GM23338 (cell line): ENCODE measurements around the gene SIDT2. TPM values are rescaled to one million over a fixed set of nuclear protein-coding genes. Genes with fewer than 3 reads are reported as not detected.

ENCODE experiments used
- ATAC-seq: fragments of 200-7000 bp; cut with Tn5 transposase; 3 replicates; pipeline ENCODE4 v1.9.1; 2020
- DNase-seq: peaks from one replicate; pipeline ENCODE4 v3.0.0-alpha.2; 2015; ENCODE audit warnings: low spot score
- H2AFZ ChIP-seq: fragments of 200-600 bp; sonication (generic); 2 replicates; pipeline ENCODE4 v1.8.0; 2016; ENCODE audit warnings: antibody characterized with exemption, mild to moderate bottlenecking, moderate library complexity
- H3F3A ChIP-seq: fragments of 200-600 bp; sonication (generic); replicated peaks from 2 replicates; pipeline ENCODE4 v1.8.0; 2017; ENCODE audit warnings: antibody characterized with exemption, mixed run types, low read depth
- H3K27ac ChIP-seq: fragments of 200-600 bp; sonication (generic); 2 replicates; pipeline ENCODE4 v1.6.1; 2016; ENCODE audit warnings: low read depth
- H3K27me3 ChIP-seq: fragments of 200-600 bp; sonication (generic); 2 replicates; pipeline ENCODE4 v1.8.0; 2016; ENCODE audit warnings: mild to moderate bottlenecking, mixed run types, moderate library complexity; ENCODE audit not compliant: insufficient read depth
- H3K36me3 ChIP-seq: fragments of 200-600 bp; sonication (generic); 2 replicates; pipeline ENCODE4 v1.8.0; 2016; ENCODE audit warnings: mild to moderate bottlenecking; ENCODE audit not compliant: insufficient read depth
- H3K4me1 ChIP-seq: fragments of 200-600 bp; sonication (generic); 2 replicates; pipeline ENCODE4 v1.8.0; 2016; ENCODE audit warnings: mild to moderate bottlenecking, moderate library complexity; ENCODE audit not compliant: insufficient read depth
- H3K4me2 ChIP-seq: fragments of 200-600 bp; sonication (generic); 2 replicates; pipeline ENCODE4 v1.7.1; 2017; ENCODE audit warnings: mixed run types
- H3K4me3 ChIP-seq: fragments of 200-600 bp; sonication (generic); 2 replicates; pipeline ENCODE4 v1.6.1; 2016; ENCODE audit warnings: mixed run types
- H3K79me2 ChIP-seq: fragments of 200-600 bp; sonication (generic); replicated peaks from 2 replicates; pipeline ENCODE4 v1.8.0; 2017; ENCODE audit warnings: mild to moderate bottlenecking; ENCODE audit not compliant: insufficient read depth
- H3K9me2 ChIP-seq: fragments of 200-600 bp; sonication (generic); 2 replicates; pipeline ENCODE4 v1.8.0; 2017; ENCODE audit not compliant: insufficient read depth
- H4K20me1 ChIP-seq: fragments of 200-600 bp; sonication (generic); replicated peaks from 2 replicates; pipeline ENCODE4 v1.8.0; 2017; ENCODE audit warnings: mild to moderate bottlenecking; ENCODE audit not compliant: insufficient read depth
- H3K27ac Mint-ChIP-seq: 2 replicates; pipeline ENCODE4 v1.8.0; 2020; ENCODE audit warnings: inconsistent platforms, mild to moderate bottlenecking, moderate library complexity, mixed read lengths
- H3K27me3 Mint-ChIP-seq: 3 replicates; pipeline ENCODE4 v1.8.0; 2022; ENCODE audit warnings: low read depth, mild to moderate bottlenecking, moderate library complexity, mixed read lengths, inconsistent platforms; ENCODE audit not compliant: insufficient read depth, poor library complexity
- H3K36me3 Mint-ChIP-seq: 3 replicates; pipeline ENCODE4 v1.8.0; 2021; ENCODE audit warnings: low read depth, mild to moderate bottlenecking, inconsistent platforms, moderate library complexity, mixed read lengths
- H3K4me1 Mint-ChIP-seq: 3 replicates; pipeline ENCODE4 v1.8.0; 2020; ENCODE audit warnings: mild to moderate bottlenecking, inconsistent platforms, mixed read lengths
- H3K4me3 Mint-ChIP-seq: 3 replicates; pipeline ENCODE4 v1.8.0; 2021; ENCODE audit warnings: moderate library complexity, mild to moderate bottlenecking, inconsistent platforms, mixed read lengths
- H3K9me3 Mint-ChIP-seq: 3 replicates; pipeline ENCODE4 v1.8.0; 2020; ENCODE audit warnings: moderate library complexity, mild to moderate bottlenecking, inconsistent platforms, mixed read lengths
- CREB1 ChIP-seq: fragments of 250-450 bp; sonication (Bioruptor Pico); IDR thresholded peaks from 2 replicates; pipeline ENCODE4 v1.5.0; 2020; ENCODE audit warnings: low read depth, mild to moderate bottlenecking, moderate library complexity
- EZH2 ChIP-seq: fragments of 200-600 bp; sonication (generic); IDR thresholded peaks from one replicate; pipeline ENCODE4 v1.8.0; 2017; ENCODE audit warnings: antibody characterized with exemption, mild to moderate bottlenecking, low read depth; ENCODE audit not compliant: unreplicated experiment
- EZH2phosphoT487 ChIP-seq: fragments of 200-600 bp; sonication (generic); IDR thresholded peaks from one replicate; pipeline ENCODE4 v1.8.1; 2018; ENCODE audit warnings: antibody characterized with exemption; ENCODE audit not compliant: unreplicated experiment
- JUNB ChIP-seq: IDR thresholded peaks from one replicate; pipeline ENCODE4 v1.6.1; 2016; ENCODE audit warnings: antibody characterized with exemption; ENCODE audit not compliant: unreplicated experiment
- NANOG ChIP-seq: IDR thresholded peaks from 2 replicates; pipeline ENCODE4 v1.6.1; 2016; ENCODE audit warnings: antibody characterized with exemption, borderline replicate concordance
- POLR2AphosphoS5 ChIP-seq: IDR thresholded peaks from 2 replicates; pipeline ENCODE4 v1.6.1; 2016; ENCODE audit warnings: antibody characterized with exemption, low read depth
- ZNF114 ChIP-seq: fragments of 250-450 bp; sonication (Bioruptor Pico); IDR thresholded peaks from 2 replicates; pipeline ENCODE4 v1.5.0; 2020; ENCODE audit warnings: mild to moderate bottlenecking, moderate library complexity
- ZNF331 ChIP-seq: fragments of 250-450 bp; sonication (Bioruptor Pico); IDR thresholded peaks from 2 replicates; pipeline ENCODE4 v1.5.0; 2020; ENCODE audit warnings: low read depth, mild to moderate bottlenecking, moderate library complexity
- polyA plus RNA-seq: library from polyadenylated mRNA; unstranded; fragments of >200 nt; fragmentation: Nextera tagmentation; extraction: Ambion mirVana; gene quantifications from 2 replicates; pipeline ENCODE4 v1.2.1, GENCODE V29; 2016
- total RNA-seq: library from RNA; depleted of rRNA; stranded (reverse); fragments of >200 nt; shearing (Covaris generic); gene quantifications from 2 replicates; pipeline ENCODE4 v1.2.3, GENCODE V29; 2014
- TF ChIP-seq, protein P1 (sequence below): IDR thresholded peaks from 2 replicates; pipeline ENCODE4 v1.6.1; 2016; ENCODE audit warnings: antibody characterized with exemption
- TF ChIP-seq, protein P2 (sequence below), 2 experiments: fragments of 200-600 bp in 1 of 2; sonication (generic) in 1 of 2; conservative IDR thresholded peaks; 2 replicates each; pipeline versions ENCODE4 v1.5.1 to v1.6.1; 2016 to 2017; ENCODE audit warnings: antibody characterized with exemption in 2 of 2, low read depth in 2 of 2, mild to moderate bottlenecking in 2 of 2, moderate library complexity in 1 of 2
- TF ChIP-seq, protein P3 (sequence below): fragments of 250-450 bp; sonication (Bioruptor Pico); IDR thresholded peaks from 2 replicates; pipeline ENCODE4 v1.5.0; 2020; ENCODE audit warnings: mild to moderate bottlenecking, moderate library complexity

SIDT2 gene
- total and polyA plus RNA-seq, 2 experiments from 2014 or later, result 7.5 to 12.1 TPM

DNA sequence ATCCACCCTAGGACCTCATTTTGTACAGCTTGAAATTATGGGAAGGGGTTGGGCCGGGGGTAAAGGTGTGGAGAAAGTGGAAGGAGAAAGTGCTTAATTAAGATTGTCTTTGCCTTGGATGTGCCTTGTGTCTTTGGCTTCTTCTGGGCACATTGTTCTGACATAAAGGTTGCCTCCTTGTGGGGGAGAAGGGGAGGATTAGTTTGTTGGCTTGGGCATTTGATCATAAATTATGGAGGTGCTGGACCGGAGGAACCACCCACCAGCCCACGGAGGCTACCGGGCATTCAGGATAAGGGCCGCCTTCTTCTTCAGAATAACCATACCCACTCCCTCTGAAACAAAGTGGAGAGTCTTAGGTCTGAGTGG is 33.2 kb upstream of the SIDT2 start:
- Histone ChIP-seq H3K4me1 (peaks cover 17% of the 10 kb centered on the region), H3K79me2 (peaks cover 59% of the 10 kb centered on the region), H3K27ac (peak overlapping the region; percentile 95), H4K20me1 (peaks cover 54% of the 10 kb centered on the region), H3K4me3 (peak overlapping the region; percentile 100), H3K4me2 (peak overlapping the region; percentile 98), H2AFZ (no peak overlapping the region), H3F3A (peaks cover 11% of the 10 kb centered on the region; the same call in 1 of the 2 replicates), H3K9me2 (no peaks in the 10 kb centered on the region), H3K36me3 (peaks cover 15% of the 10 kb centered on the region), H3K27me3 (no peaks in the 10 kb centered on the region)
- peak overlapping the region; percentile 95 for H3K27ac Mint-ChIP-seq
- ATAC-seq (no peak), DNase-seq (peak; percentile 30)
- H3K4me3 Mint-ChIP-seq, result peak overlapping the region; percentile 97
- no peaks in the 10 kb centered on the region; the same call in 2 of the 3 replicates for H3K9me3 Mint-ChIP-seq
- TF ChIP-seq ZNF114 (CRISPR knock-in tag) (no peak), POLR2AphosphoS5 (no peak), CREB1 (no peak)
- TF ChIP-seq, protein P1, sequence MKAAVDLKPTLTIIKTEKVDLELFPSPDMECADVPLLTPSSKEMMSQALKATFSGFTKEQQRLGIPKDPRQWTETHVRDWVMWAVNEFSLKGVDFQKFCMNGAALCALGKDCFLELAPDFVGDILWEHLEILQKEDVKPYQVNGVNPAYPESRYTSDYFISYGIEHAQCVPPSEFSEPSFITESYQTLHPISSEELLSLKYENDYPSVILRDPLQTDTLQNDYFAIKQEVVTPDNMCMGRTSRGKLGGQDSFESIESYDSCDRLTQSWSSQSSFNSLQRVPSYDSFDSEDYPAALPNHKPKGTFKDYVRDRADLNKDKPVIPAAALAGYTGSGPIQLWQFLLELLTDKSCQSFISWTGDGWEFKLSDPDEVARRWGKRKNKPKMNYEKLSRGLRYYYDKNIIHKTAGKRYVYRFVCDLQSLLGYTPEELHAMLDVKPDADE, result no peak
- TF ChIP-seq, protein P2, sequence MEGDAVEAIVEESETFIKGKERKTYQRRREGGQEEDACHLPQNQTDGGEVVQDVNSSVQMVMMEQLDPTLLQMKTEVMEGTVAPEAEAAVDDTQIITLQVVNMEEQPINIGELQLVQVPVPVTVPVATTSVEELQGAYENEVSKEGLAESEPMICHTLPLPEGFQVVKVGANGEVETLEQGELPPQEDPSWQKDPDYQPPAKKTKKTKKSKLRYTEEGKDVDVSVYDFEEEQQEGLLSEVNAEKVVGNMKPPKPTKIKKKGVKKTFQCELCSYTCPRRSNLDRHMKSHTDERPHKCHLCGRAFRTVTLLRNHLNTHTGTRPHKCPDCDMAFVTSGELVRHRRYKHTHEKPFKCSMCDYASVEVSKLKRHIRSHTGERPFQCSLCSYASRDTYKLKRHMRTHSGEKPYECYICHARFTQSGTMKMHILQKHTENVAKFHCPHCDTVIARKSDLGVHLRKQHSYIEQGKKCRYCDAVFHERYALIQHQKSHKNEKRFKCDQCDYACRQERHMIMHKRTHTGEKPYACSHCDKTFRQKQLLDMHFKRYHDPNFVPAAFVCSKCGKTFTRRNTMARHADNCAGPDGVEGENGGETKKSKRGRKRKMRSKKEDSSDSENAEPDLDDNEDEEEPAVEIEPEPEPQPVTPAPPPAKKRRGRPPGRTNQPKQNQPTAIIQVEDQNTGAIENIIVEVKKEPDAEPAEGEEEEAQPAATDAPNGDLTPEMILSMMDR (conservative IDR thresholded peaks at IDR 0.05; ENCODE audit: low read depth in 2 of 2), result peak; percentile 28; a peak in 2 of 4 replicates
- H3K27me3 Mint-ChIP-seq, result peaks cover 15% of the 10 kb centered on the region
- peaks cover 28% of the 10 kb centered on the region for H3K4me1 Mint-ChIP-seq
- peaks cover 53% of the 10 kb centered on the region for H3K36me3 Mint-ChIP-seq

DNA sequence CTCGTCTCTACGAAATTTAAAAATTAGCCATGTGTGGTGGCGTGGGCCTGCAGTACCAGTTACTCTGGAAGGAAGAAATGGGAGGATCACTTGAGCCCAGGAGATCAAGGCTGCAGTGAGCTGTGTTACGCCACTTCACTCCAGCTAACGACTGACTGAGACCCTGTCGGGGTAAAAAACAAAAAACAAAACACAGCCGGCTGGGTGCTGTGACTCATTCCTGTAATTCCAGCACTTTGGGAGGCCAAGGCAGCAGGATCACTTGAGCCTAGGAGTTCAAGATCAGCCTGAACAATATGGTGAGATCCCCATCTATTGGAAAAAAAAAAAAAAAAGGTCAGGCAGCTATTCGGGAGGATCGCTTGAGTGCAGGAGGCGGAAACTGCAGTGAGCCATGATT is 32.0 kb upstream of the SIDT2 start:
- H3K27me3 ChIP-seq, result no peaks in the 10 kb centered on the region
- Mint-ChIP-seq H3K9me3 (no peaks in the 10 kb centered on the region; the same call in 2 of the 3 replicates), H3K27ac (no peak overlapping the region; the same call in 1 of the 2 replicates), H3K27me3 (peaks cover 15% of the 10 kb centered on the region), H3K4me3 (peak overlapping the region; percentile 97), H3K36me3 (peaks cover 60% of the 10 kb centered on the region), H3K4me1 (peaks cover 28% of the 10 kb centered on the region)
- TF ChIP-seq ZNF114 (CRISPR knock-in tag) (no peak), NANOG (no peak), JUNB (no peak), EZH2 (no peak), ZNF331 (CRISPR knock-in tag) (no peak), EZH2phosphoT487 (no peak)
- TF ChIP-seq, protein P3, sequence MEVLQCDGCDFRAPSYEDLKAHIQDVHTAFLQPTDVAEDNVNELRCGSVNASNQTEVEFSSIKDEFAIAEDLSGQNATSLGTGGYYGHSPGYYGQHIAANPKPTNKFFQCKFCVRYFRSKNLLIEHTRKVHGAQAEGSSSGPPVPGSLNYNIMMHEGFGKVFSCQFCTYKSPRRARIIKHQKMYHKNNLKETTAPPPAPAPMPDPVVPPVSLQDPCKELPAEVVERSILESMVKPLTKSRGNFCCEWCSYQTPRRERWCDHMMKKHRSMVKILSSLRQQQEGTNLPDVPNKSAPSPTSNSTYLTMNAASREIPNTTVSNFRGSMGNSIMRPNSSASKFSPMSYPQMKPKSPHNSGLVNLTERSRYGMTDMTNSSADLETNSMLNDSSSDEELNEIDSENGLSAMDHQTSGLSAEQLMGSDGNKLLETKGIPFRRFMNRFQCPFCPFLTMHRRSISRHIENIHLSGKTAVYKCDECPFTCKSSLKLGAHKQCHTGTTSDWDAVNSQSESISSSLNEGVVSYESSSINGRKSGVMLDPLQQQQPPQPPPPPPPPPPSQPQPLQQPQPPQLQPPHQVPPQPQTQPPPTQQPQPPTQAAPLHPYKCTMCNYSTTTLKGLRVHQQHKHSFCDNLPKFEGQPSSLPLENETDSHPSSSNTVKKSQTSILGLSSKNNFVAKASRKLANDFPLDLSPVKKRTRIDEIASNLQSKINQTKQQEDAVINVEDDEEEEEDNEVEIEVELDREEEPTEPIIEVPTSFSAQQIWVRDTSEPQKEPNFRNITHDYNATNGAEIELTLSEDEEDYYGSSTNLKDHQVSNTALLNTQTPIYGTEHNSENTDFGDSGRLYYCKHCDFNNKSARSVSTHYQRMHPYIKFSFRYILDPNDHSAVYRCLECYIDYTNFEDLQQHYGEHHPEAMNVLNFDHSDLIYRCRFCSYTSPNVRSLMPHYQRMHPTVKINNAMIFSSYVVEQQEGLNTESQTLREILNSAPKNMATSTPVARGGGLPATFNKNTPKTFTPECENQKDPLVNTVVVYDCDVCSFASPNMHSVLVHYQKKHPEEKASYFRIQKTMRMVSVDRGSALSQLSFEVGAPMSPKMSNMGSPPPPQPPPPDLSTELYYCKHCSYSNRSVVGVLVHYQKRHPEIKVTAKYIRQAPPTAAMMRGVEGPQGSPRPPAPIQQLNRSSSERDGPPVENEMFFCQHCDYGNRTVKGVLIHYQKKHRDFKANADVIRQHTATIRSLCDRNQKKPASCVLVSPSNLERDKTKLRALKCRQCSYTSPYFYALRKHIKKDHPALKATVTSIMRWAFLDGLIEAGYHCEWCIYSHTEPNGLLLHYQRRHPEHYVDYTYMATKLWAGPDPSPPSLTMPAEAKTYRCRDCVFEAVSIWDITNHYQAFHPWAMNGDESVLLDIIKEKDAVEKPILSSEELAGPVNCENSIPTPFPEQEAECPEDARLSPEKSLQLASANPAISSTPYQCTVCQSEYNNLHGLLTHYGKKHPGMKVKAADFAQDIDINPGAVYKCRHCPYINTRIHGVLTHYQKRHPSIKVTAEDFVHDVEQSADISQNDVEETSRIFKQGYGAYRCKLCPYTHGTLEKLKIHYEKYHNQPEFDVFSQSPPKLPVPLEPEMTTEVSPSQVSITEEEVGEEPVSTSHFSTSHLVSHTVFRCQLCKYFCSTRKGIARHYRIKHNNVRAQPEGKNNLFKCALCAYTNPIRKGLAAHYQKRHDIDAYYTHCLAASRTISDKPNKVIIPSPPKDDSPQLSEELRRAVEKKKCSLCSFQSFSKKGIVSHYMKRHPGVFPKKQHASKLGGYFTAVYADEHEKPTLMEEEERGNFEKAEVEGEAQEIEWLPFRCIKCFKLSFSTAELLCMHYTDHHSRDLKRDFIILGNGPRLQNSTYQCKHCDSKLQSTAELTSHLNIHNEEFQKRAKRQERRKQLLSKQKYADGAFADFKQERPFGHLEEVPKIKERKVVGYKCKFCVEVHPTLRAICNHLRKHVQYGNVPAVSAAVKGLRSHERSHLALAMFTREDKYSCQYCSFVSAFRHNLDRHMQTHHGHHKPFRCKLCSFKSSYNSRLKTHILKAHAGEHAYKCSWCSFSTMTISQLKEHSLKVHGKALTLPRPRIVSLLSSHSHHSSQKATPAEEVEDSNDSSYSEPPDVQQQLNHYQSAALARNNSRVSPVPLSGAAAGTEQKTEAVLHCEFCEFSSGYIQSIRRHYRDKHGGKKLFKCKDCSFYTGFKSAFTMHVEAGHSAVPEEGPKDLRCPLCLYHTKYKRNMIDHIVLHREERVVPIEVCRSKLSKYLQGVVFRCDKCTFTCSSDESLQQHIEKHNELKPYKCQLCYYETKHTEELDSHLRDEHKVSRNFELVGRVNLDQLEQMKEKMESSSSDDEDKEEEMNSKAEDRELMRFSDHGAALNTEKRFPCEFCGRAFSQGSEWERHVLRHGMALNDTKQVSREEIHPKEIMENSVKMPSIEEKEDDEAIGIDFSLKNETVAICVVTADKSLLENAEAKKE, result no peak
- TF ChIP-seq, protein P1, result no peak
- H3K4me3 ChIP-seq, result peak overlapping the region; percentile 100; the same call in 1 of the 2 replicates
- H3K4me2 ChIP-seq, result peak overlapping the region; percentile 98
- peak overlapping the region; percentile 53; the same call in 1 of the 2 replicates for H3K27ac ChIP-seq
- H3K4me1 ChIP-seq, result peaks cover 17% of the 10 kb centered on the region
- peaks cover 11% of the 10 kb centered on the region; the same call in 1 of the 2 replicates for H3F3A ChIP-seq
- ATAC-seq (no peak), DNase-seq (no peak)
- peaks cover 71% of the 10 kb centered on the region for H3K79me2 ChIP-seq
- no peak overlapping the region for H2AFZ ChIP-seq
- no peaks in the 10 kb centered on the region for H3K9me2 ChIP-seq
- H4K20me1 ChIP-seq, result peaks cover 63% of the 10 kb centered on the region
- H3K36me3 ChIP-seq, result peaks cover 15% of the 10 kb centered on the region
